SH-SY5Y (cell line): ENCODE data around the gene RBMS2.

Experiments
- GATA2 ChIP-seq: IDR thresholded peaks from 2 replicates; pipeline ENCODE4 v1.6.1; 2011; ENCODE audit warnings: mild to moderate bottlenecking, low read depth, low read length
- GATA3 ChIP-seq: IDR thresholded peaks from 2 replicates; pipeline ENCODE4 v1.6.1; 2011; ENCODE audit warnings: low read depth, mild to moderate bottlenecking, low read length, moderate library complexity

DNA sequence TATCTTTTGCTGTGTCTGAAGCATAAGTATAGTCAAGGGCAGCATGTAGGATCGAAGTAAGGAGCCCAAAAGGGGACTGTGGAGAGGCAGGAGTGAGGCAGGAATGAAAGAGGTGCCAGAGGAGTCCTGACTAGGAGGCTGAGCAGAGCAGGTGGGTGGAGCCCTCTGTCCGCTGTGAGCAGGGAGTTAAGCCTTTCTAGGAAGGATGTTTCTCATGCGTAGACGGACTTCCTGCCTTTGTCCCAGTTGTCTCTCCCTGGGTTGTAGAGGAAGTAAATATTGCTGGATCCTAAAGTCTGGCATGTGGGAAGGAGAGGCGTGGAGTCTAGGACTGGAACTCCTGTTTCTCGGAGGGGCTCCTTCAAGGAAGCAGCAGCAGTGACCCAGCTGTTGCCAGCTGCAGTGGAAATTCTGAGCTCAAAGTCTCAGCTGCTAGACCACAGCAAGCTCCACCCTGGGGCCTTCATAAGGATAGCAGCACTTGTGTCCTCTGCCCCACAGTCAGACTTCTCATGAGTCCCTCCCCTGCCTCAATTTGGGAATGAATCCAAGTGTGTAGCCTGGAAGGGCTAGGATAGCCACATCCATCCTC lies 44.0 kb downstream of the RBMS2 start:
- TF ChIP-seq GATA3, result no peak
- no peak for TF ChIP-seq GATA2
